Activated naive CD8-positive, alpha-beta T cell treated with anti-CD3 and anti-CD28 coated beads, Interleukin-2, amount 50 U/mL, for 24 hours (primary cell): ENCODE measurements around the gene ASGR1.
A peak's percentile ranks its signal among the peaks of the same experiment; 100 is the strongest.
"Not testable (repeated sequence)": the region's sequence is repeated elsewhere in the genome, so short reads cannot be mapped to it uniquely, and the experiment has no call there.

Source experiments
- ATAC-seq: fragments of 150-1000 bp; cut with Tn5 transposase; one replicate; pipeline ENCODE4 v1.10.0; 2021
- DNase-seq: peaks from one replicate; pipeline ENCODE4 v3.0.0; 2021
- H3K27ac Mint-ChIP-seq: one replicate; pipeline ENCODE4 v1.8.0; 2021; ENCODE audit warnings: mild to moderate bottlenecking, mixed read lengths
- H3K27me3 Mint-ChIP-seq: one replicate; pipeline ENCODE4 v1.8.0; 2021; ENCODE audit warnings: mixed read lengths
- H3K36me3 Mint-ChIP-seq: one replicate; pipeline ENCODE4 v1.8.0; 2021; ENCODE audit warnings: low read depth, mixed read lengths
- H3K4me1 Mint-ChIP-seq: one replicate; pipeline ENCODE4 v1.8.0; 2021; ENCODE audit warnings: mixed read lengths
- H3K4me3 Mint-ChIP-seq: one replicate; pipeline ENCODE4 v1.8.0; 2021; ENCODE audit warnings: mild to moderate bottlenecking, moderate library complexity, mixed read lengths
- H3K9me3 Mint-ChIP-seq: one replicate; pipeline ENCODE4 v1.8.0; 2021; ENCODE audit warnings: mixed read lengths

The ASGR1 gene

DNA sequence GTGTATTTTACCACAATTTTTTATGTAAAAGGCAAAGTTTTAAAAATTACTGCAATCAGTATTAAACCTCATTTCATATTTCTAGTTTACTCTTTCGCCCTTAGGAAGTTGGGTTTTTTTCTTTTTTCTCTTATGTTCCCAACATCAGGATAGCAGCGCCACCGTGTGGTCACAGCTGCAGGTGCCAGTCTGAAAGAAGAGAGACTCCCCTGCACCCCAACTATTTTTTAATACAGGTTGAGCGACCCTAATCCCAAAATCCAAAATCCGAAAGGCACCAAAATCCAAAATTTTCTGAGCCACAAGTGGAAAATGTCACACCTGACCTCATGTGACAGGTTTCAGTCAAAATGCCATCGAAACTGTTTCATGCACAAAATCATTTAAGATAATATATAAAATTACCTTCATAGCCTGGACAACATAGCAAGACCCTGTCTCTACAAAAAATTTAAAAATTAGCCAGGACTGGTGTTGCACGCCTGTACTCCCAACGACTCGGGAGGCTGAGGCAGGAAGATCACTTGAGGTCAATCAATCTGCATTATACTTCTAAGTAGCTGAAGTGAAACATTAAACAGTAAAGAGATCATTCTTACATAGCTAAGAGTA lies 42.8 kb downstream of the ASGR1 start:
- Mint-ChIP-seq H3K4me1 (peaks cover 17% of the 10 kb centered on the region), H3K4me3 (no peak overlapping the region), H3K27ac (no peak overlapping the region), H3K36me3 (no peaks in the 10 kb centered on the region), H3K9me3 (no peaks in the 10 kb centered on the region), H3K27me3 (peaks cover 11% of the 10 kb centered on the region)
- peak; percentile 79 for DNase-seq
- ATAC-seq: no peak

DNA sequence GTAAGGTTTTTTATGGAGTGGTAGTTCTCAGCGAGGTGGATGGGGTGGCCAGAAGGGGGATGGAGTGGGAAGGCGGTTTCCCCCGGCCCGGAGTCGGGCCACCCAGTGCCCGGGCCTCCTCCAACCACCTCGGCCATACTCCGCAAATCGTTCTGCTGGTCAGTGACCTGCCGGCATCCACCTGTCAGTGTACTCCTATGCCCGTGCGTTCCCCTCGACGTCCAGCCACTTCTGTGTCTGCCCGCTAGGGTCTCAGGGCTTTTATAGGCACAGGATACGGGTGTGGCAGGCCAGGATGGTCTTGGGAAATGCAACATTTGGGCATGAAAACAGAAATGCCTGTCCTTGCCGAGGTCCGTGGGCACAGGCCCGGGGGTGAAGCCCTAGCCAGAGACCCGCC lies 45.3 kb downstream of the ASGR1 start:
- DNase-seq (no peak), ATAC-seq (no peak)
- Mint-ChIP-seq H3K4me1 (peaks cover 23% of the 10 kb centered on the region), H3K27ac (peak overlapping the region; percentile 73), H3K36me3 (no peaks in the 10 kb centered on the region), H3K9me3 (no peaks in the 10 kb centered on the region), H3K4me3 (no peak overlapping the region), H3K27me3 (peaks cover 17% of the 10 kb centered on the region)

DNA sequence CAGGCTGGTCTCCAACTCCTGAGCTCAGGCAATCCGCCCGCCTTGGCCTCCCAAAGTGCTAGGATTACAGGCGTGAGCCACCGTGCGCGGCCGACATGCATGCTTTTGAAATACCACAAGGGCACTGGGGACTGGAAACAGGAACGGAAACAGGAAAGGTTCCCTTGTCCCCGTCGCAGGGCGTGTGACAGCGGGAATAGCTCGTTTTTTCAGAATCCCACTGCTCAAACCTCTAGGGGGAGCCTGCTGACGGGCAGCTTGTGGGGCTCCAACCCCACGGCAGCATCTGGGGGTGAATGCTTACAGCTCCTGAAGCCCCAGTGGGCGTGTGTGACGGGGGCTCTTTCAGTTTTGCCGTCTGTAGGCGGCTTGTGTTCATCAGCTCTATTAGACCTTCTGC lies 45.7 kb downstream of the ASGR1 start:
- Mint-ChIP-seq H3K27me3 (peaks cover 17% of the 10 kb centered on the region), H3K9me3 (no peaks in the 10 kb centered on the region), H3K27ac (peak overlapping the region; percentile 73), H3K36me3 (no peaks in the 10 kb centered on the region), H3K4me1 (peaks cover 23% of the 10 kb centered on the region), H3K4me3 (peak overlapping the region; percentile 62)
- peak; percentile 40 for DNase-seq
- peak; percentile 40 for ATAC-seq

GRCh38 chr17:7132511-7133094 lies 46.6 kb downstream of the ASGR1 start:
- peak overlapping the region; percentile 80 for H3K27ac Mint-ChIP-seq
- peak; percentile 80 for ATAC-seq
- peaks cover 23% of the 10 kb centered on the region for H3K4me1 Mint-ChIP-seq
- H3K4me3 Mint-ChIP-seq: no peak overlapping the region
- DNase-seq: peak; percentile 37
- H3K9me3 Mint-ChIP-seq: no peaks in the 10 kb centered on the region
- no peaks in the 10 kb centered on the region for H3K36me3 Mint-ChIP-seq
- H3K27me3 Mint-ChIP-seq: peaks cover 17% of the 10 kb centered on the region

GRCh38 chr17:7131423-7131791 lies 47.8 kb downstream of the ASGR1 start:
- Mint-ChIP-seq H3K4me3 (no peak overlapping the region), H3K27ac (peak overlapping the region; percentile 6)
- no peak for DNase-seq

DNA sequence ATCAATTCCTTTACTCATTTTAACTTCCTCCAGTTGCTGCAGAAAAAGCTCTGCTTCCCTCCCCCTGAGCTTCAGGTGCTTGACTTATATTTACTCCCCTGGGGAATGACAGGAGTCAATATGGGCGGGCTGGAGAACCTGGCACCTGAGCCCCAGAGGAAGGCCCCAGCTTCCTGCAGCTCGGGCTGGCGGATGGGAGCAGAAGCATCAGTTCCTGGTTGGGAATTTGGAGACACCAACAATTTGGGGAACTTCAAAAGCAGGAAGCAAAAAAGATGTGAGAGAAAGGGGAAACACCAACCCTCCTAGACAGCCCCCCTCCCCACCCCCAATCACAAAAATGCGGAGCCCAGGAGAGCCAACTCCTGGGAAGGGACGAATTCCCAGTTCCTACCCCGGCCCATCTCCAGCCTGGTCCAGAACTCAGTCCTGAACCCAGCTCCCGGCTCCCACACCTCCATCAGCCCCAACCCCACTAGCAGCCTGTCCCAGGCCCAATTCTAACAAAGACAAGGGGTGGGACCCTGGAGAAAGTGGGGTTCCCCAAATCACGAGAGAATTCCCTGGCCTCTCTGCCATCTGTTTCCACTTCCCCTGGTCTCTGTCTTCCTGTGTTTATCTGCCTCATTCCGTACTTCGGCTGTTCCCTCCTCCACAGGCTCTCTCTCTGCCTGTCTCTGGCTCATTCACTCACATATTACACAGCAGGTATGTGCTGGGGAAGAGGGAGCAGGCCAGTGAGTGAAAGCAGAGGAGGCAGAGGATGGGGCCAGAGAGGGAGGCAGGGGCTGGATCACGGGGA lies 48.3 kb downstream of the ASGR1 start:
- no peaks in the 10 kb centered on the region for H3K9me3 Mint-ChIP-seq
- ATAC-seq (no peak), DNase-seq (no peak)
- no peak overlapping the region for H3K4me3 Mint-ChIP-seq
- peaks cover 10% of the 10 kb centered on the region for H3K27me3 Mint-ChIP-seq
- no peaks in the 10 kb centered on the region for H3K36me3 Mint-ChIP-seq
- H3K27ac Mint-ChIP-seq: peak overlapping the region; percentile 6
- H3K4me1 Mint-ChIP-seq: peaks cover 23% of the 10 kb centered on the region

More at GRCh38 chr17:7131423-7131791, 47.8 kb downstream of the ASGR1 start:
- no peak for ATAC-seq
- Mint-ChIP-seq H3K9me3 (no peaks in the 10 kb centered on the region), H3K27me3 (peaks cover 10% of the 10 kb centered on the region), H3K36me3 (no peaks in the 10 kb centered on the region), H3K4me1 (peaks cover 23% of the 10 kb centered on the region)

GRCh38 chr17:7129311-7129710 lies 49.9 kb downstream of the ASGR1 start:
- H3K4me3 Mint-ChIP-seq: no peak overlapping the region
- peaks cover 10% of the 10 kb centered on the region for H3K27me3 Mint-ChIP-seq
- no peaks in the 10 kb centered on the region for H3K9me3 Mint-ChIP-seq
- ATAC-seq: no peak
- DNase-seq: no peak
- H3K4me1 Mint-ChIP-seq: peaks cover 23% of the 10 kb centered on the region
- no peak overlapping the region for H3K27ac Mint-ChIP-seq
- no peaks in the 10 kb centered on the region for H3K36me3 Mint-ChIP-seq

- ATAC-seq (no peak), DNase-seq (no peak)
- Mint-ChIP-seq H3K4me1 (peaks cover 17% of the 10 kb centered on the region), H3K27ac (no peak overlapping the region), H3K36me3 (no peaks in the 10 kb centered on the region), H3K4me3 (no peak overlapping the region), H3K27me3 (peaks cover 10% of the 10 kb centered on the region), H3K9me3 (no peaks in the 10 kb centered on the region)
Observed at GRCh38 chr17:7128160-7128559, 51.0 kb downstream of the ASGR1 start.

DNA sequence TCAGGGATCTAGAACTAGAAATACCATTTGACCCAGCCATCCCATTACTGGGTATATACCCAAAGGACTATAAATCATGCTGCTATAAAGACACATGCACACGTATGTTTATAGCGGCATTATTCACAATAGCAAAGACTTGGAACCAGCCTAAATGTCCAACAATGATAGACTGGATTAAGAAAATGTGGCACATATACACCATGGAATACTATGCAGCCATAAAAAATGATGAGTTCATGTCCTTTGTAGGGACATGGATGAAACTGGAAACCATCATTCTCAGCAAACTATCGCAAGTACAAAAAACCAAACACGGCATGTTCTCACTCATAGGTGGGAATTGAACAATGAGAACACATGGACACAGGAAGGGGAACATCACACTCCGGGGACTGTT lies 51.7 kb downstream of the ASGR1 start:
- ATAC-seq, H3K4me3 Mint-ChIP-seq, DNase-seq, H3K27ac Mint-ChIP-seq, H3K9me3 Mint-ChIP-seq, H3K36me3 Mint-ChIP-seq: not testable (repeated sequence)
- peaks cover 10% of the 10 kb centered on the region for H3K27me3 Mint-ChIP-seq
- H3K4me1 Mint-ChIP-seq: peaks cover 13% of the 10 kb centered on the region

- H3K4me1 Mint-ChIP-seq: not testable (repeated sequence)
Observed at GRCh38 chr17:7126386-7126785, 52.8 kb downstream of the ASGR1 start.

DNA sequence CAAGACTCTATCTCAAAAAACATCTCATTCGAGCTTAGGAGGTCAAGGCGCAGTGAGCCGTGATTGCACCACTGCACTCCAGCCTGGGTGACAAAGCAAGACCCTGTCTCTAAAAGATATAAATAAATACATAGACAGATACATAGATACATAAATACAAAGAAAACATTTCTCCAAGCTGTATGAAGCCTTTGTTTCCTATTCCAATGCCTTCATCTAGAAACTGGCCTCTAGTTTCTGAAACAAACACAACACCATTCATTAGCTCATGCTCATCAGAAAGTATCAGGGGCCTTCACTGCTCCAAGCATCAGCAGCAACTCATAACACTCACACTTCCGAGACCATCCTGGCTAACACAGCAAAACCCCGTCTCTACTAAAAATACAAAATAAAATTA lies 54.2 kb downstream of the ASGR1 start:
- no peak overlapping the region for H3K27ac Mint-ChIP-seq
- H3K36me3 Mint-ChIP-seq: no peaks in the 10 kb centered on the region
- no peaks in the 10 kb centered on the region for H3K4me1 Mint-ChIP-seq
- ATAC-seq (no peak), DNase-seq (no peak)
- H3K27me3 Mint-ChIP-seq: peaks cover 11% of the 10 kb centered on the region
- H3K9me3 Mint-ChIP-seq: no peaks in the 10 kb centered on the region
- H3K4me3 Mint-ChIP-seq: no peak overlapping the region

More at GRCh38 chr17:7126386-7126785, 52.8 kb downstream of the ASGR1 start:
- H3K36me3 Mint-ChIP-seq, H3K9me3 Mint-ChIP-seq, DNase-seq, H3K4me3 Mint-ChIP-seq, ATAC-seq, H3K27ac Mint-ChIP-seq, H3K27me3 Mint-ChIP-seq: not testable (repeated sequence)

DNA sequence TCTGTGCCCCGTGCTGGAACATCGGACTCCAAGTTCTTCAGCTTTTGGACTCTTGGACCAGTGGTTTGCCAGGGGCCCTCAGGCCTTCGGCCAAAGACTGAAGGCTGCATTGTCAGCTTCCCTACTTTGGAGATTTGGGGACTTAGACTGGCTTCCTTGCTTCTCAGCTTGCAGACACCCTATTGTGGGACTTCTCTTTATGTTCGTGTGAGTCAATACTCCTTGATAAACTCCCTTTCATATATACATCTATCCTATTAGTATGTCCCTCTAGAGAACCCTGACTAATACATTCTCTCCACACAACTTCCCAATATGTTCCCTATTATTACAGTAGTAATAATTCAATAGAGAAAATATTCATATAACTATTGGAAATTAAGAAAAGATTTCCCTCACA lies 55.3 kb downstream of the ASGR1 start:
- no peaks in the 10 kb centered on the region for H3K4me1 Mint-ChIP-seq
- DNase-seq: no peak
- no peak for ATAC-seq
- H3K4me3 Mint-ChIP-seq: no peak overlapping the region
- H3K27ac Mint-ChIP-seq: no peak overlapping the region
- no peaks in the 10 kb centered on the region for H3K36me3 Mint-ChIP-seq
- H3K27me3 Mint-ChIP-seq: peaks cover 17% of the 10 kb centered on the region
- H3K9me3 Mint-ChIP-seq: no peaks in the 10 kb centered on the region
